Measurements from ENCODE around the gene ACP5.

Gene ACP5

GRCh38 chr19:11551603-11552235 is 25.7 kb downstream of the ACP5 start:
- no peaks in the 10 kb centered on the region for H3K4me1 ChIP-seq (ENCODE audit: control insufficient read depth, low read depth, low read length)
- peak; percentile 65 for DNase-seq
- H3K9ac ChIP-seq (ENCODE audit: low read length), result no peak overlapping the region
- H3K56ac ChIP-seq (ENCODE audit: low read length), result no peak overlapping the region
- H3K36me3 ChIP-seq (ENCODE audit: control insufficient read depth, insufficient read depth, low read length), result no peaks in the 10 kb centered on the region
- no peak overlapping the region for H3K4me2 ChIP-seq (ENCODE audit: low read length)
- H4K5ac ChIP-seq (ENCODE audit: low read length), result no peak overlapping the region
- no peak overlapping the region for H3K4ac ChIP-seq (ENCODE audit: low read depth, low read length)
- WGBS (ENCODE audit: extremely low coverage, insufficient coverage, low lambda C conversion rate), result no CpG with 5 or more reads among the region's 26 CpGs
- no peak overlapping the region for H3K4me3 ChIP-seq (ENCODE audit: low read length)
- H3K79me2 ChIP-seq (ENCODE audit: control insufficient read depth, insufficient read depth, low read length), result peaks cover 5% of the 10 kb centered on the region
- H4K8ac ChIP-seq (ENCODE audit: low read depth, low read length), result no peak overlapping the region
- H3K18ac ChIP-seq (ENCODE audit: low read length), result no peak overlapping the region
- no peak overlapping the region for H2BK5ac ChIP-seq (ENCODE audit: low read length)
- no peak overlapping the region for H3K23ac ChIP-seq (ENCODE audit: low read length)
- H2AK5ac ChIP-seq (ENCODE audit: low read length), result no peak overlapping the region
- H3K27ac ChIP-seq (ENCODE audit: low read depth, low read length), result no peak overlapping the region
- no peaks in the 10 kb centered on the region for H3K27me3 ChIP-seq (ENCODE audit: insufficient read depth, low read length, poor library complexity)
- no peak overlapping the region for H2BK15ac ChIP-seq (replicated peaks; ENCODE audit: low read depth)
- no peak overlapping the region for H2BK120ac ChIP-seq (ENCODE audit: low read depth, low read length)
- peaks cover 7% of the 10 kb centered on the region for H3K79me1 ChIP-seq (ENCODE audit: low read length)

GRCh38 chr19:11550265-11550664 is 27.2 kb downstream of the ACP5 start:
- H2BK5ac ChIP-seq (ENCODE audit: low read length), result no peak overlapping the region
- H2BK120ac ChIP-seq (ENCODE audit: low read depth, low read length), result no peak overlapping the region
- no peak overlapping the region for H3K56ac ChIP-seq (ENCODE audit: low read length)
- no peak overlapping the region for H3K23ac ChIP-seq (ENCODE audit: low read length)
- no CpG with 5 or more reads among the region's 8 CpGs for WGBS (ENCODE audit: extremely low coverage, insufficient coverage, low lambda C conversion rate)
- no peak overlapping the region for H3K27ac ChIP-seq (ENCODE audit: low read depth, low read length)
- no peak overlapping the region for H4K5ac ChIP-seq (ENCODE audit: low read length)
- H3K4me3 ChIP-seq (ENCODE audit: low read length), result no peak overlapping the region
- no peak overlapping the region for H3K9ac ChIP-seq (ENCODE audit: low read length)
- H2BK15ac ChIP-seq (replicated peaks; ENCODE audit: low read depth), result no peak overlapping the region
- H3K4ac ChIP-seq (ENCODE audit: low read depth, low read length), result no peak overlapping the region
- H3K4me1 ChIP-seq (ENCODE audit: control insufficient read depth, low read depth, low read length), result no peaks in the 10 kb centered on the region
- H3K27me3 ChIP-seq (ENCODE audit: insufficient read depth, low read length, poor library complexity), result no peaks in the 10 kb centered on the region
- no peak overlapping the region for H2AK5ac ChIP-seq (ENCODE audit: low read length)
- DNase-seq, result no peak
- no peaks in the 10 kb centered on the region for H3K79me1 ChIP-seq (ENCODE audit: low read length)
- no peaks in the 10 kb centered on the region for H3K36me3 ChIP-seq (ENCODE audit: control insufficient read depth, insufficient read depth, low read length)
- no peak overlapping the region for H4K8ac ChIP-seq (ENCODE audit: low read depth, low read length)
- no peak overlapping the region for H3K18ac ChIP-seq (ENCODE audit: low read length)
- no peaks in the 10 kb centered on the region for H3K79me2 ChIP-seq (ENCODE audit: control insufficient read depth, insufficient read depth, low read length)
- H3K4me2 ChIP-seq (ENCODE audit: low read length), result no peak overlapping the region

- WGBS (ENCODE audit: extremely low coverage, insufficient coverage, low lambda C conversion rate), result no CpG with 5 or more reads among the region's 24 CpGs
Measured at GRCh38 chr19:11549386-11549953, 28.0 kb downstream of the ACP5 start.

DNA sequence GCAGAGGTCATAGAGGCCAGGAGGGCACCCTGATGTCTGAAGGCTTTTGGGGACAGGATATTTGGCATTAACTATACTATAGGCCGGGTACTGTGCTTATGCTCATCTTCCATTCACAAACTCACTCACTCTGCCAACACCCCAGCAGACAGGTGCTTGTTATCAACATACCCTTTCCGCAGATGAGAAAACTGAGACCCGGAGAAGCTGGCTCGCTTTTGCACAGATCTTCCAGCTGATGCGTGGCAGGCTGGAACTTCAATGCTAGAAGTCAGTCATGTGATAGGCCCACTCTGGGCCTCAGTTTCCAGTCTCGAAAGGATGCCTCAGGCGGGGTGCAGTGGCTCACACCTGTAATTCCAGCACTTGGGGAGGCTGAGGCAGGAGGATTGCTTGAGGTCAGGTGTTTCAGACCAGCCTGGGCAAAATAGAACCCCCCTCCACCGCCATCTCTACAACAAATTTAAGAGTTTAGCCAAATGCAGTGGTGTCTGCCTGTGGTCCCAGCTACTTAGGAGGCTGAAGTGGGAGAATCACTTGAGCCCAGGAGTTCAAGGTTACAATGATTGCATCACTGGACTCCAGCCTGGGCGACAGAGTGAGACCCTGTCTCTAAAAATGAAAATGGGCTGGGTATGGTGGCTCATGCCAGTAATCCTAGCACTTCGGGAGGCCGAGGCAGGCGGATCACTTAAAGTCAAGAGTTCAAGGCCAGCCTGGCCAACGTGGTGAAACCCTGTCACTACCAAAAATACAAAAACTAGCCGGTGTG is 29.3 kb downstream of the ACP5 start:
- H2BK5ac ChIP-seq (ENCODE audit: low read length), result no peak overlapping the region
- no peak overlapping the region for H2AK5ac ChIP-seq (ENCODE audit: low read length)
- H3K56ac ChIP-seq (ENCODE audit: low read length), result no peak overlapping the region
- no peak overlapping the region for H3K4ac ChIP-seq (ENCODE audit: low read depth, low read length)
- H2BK120ac ChIP-seq (ENCODE audit: low read depth, low read length), result no peak overlapping the region
- H3K4me2 ChIP-seq (ENCODE audit: low read length), result no peak overlapping the region
- no peak overlapping the region for H3K18ac ChIP-seq (ENCODE audit: low read length)
- H3K27ac ChIP-seq (ENCODE audit: low read depth, low read length), result no peak overlapping the region
- no peaks in the 10 kb centered on the region for H3K27me3 ChIP-seq (ENCODE audit: insufficient read depth, low read length, poor library complexity)
- H3K36me3 ChIP-seq (ENCODE audit: control insufficient read depth, insufficient read depth, low read length), result no peaks in the 10 kb centered on the region
- WGBS (ENCODE audit: extremely low coverage, insufficient coverage, low lambda C conversion rate), result no CpG with 5 or more reads among the region's 14 CpGs
- no peaks in the 10 kb centered on the region for H3K79me1 ChIP-seq (ENCODE audit: low read length)
- H4K5ac ChIP-seq (ENCODE audit: low read length), result no peak overlapping the region
- H3K4me3 ChIP-seq (ENCODE audit: low read length), result no peak overlapping the region
- no peak overlapping the region for H4K8ac ChIP-seq (ENCODE audit: low read depth, low read length)
- no peak overlapping the region for H2BK15ac ChIP-seq (replicated peaks; ENCODE audit: low read depth)
- H3K4me1 ChIP-seq (ENCODE audit: control insufficient read depth, low read depth, low read length), result no peaks in the 10 kb centered on the region
- no peak for DNase-seq
- no peak overlapping the region for H3K9ac ChIP-seq (ENCODE audit: low read length)
- H3K23ac ChIP-seq (ENCODE audit: low read length), result no peak overlapping the region
- no peaks in the 10 kb centered on the region for H3K79me2 ChIP-seq (ENCODE audit: control insufficient read depth, insufficient read depth, low read length)

More at GRCh38 chr19:11549386-11549953, 28.0 kb downstream of the ACP5 start:
- H2BK15ac ChIP-seq (replicated peaks; ENCODE audit: low read depth), result no peak overlapping the region
- H3K9ac ChIP-seq (ENCODE audit: low read length), result no peak overlapping the region
- no peak overlapping the region for H3K27ac ChIP-seq (ENCODE audit: low read depth, low read length)
- H3K18ac ChIP-seq (ENCODE audit: low read length), result no peak overlapping the region
- H3K23ac ChIP-seq (ENCODE audit: low read length), result no peak overlapping the region
- no peak overlapping the region for H3K4me2 ChIP-seq (ENCODE audit: low read length)
- no peaks in the 10 kb centered on the region for H3K36me3 ChIP-seq (ENCODE audit: control insufficient read depth, insufficient read depth, low read length)
- H2BK5ac ChIP-seq (ENCODE audit: low read length), result no peak overlapping the region
- no peak overlapping the region for H3K4me3 ChIP-seq (ENCODE audit: low read length)
- no peaks in the 10 kb centered on the region for H3K79me1 ChIP-seq (ENCODE audit: low read length)
- no peaks in the 10 kb centered on the region for H3K4me1 ChIP-seq (ENCODE audit: control insufficient read depth, low read depth, low read length)
- H2AK5ac ChIP-seq (ENCODE audit: low read length), result no peak overlapping the region
- DNase-seq, result no peak
- H4K8ac ChIP-seq (ENCODE audit: low read depth, low read length), result no peak overlapping the region
- no peak overlapping the region for H3K56ac ChIP-seq (ENCODE audit: low read length)
- no peak overlapping the region for H2BK120ac ChIP-seq (ENCODE audit: low read depth, low read length)
- H3K27me3 ChIP-seq (ENCODE audit: insufficient read depth, low read length, poor library complexity), result no peaks in the 10 kb centered on the region
- no peak overlapping the region for H4K5ac ChIP-seq (ENCODE audit: low read length)
- no peak overlapping the region for H3K4ac ChIP-seq (ENCODE audit: low read depth, low read length)
- H3K79me2 ChIP-seq (ENCODE audit: control insufficient read depth, insufficient read depth, low read length), result no peaks in the 10 kb centered on the region

DNA sequence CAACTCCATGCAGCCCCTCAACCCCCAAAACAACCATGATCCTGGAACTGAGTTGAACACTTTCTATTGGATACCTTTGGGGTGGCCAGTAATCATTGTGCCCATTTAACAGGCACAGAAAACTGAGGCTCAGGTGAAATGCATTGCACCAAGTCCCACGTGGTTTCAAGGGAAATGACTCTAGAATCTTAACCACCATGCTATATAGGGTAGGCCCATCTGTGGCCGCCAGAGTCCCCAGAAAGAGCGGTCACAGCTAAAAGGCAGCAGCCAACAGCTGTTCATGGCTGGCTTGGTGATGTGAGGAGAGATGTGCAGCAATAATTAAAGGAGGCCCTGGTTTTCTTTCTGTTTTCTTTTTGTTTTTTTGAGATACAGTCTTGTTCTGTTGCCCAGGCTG is 36.2 kb downstream of the ACP5 start:
- Histone ChIP-seq H2AK5ac (ENCODE audit: low read length) (no peak overlapping the region), H4K8ac (ENCODE audit: low read depth, low read length) (no peak overlapping the region), H3K79me1 (ENCODE audit: low read length) (peaks cover 1% of the 10 kb centered on the region), H3K4me1 (ENCODE audit: control insufficient read depth, low read depth, low read length) (peaks cover 9% of the 10 kb centered on the region), H3K36me3 (ENCODE audit: control insufficient read depth, insufficient read depth, low read length) (no peaks in the 10 kb centered on the region), H3K4me3 (ENCODE audit: low read length) (no peak overlapping the region), H3K4me2 (ENCODE audit: low read length) (no peak overlapping the region), H3K9ac (ENCODE audit: low read length) (no peak overlapping the region), H3K56ac (ENCODE audit: low read length) (no peak overlapping the region), H3K79me2 (ENCODE audit: control insufficient read depth, insufficient read depth, low read length) (no peaks in the 10 kb centered on the region), H3K18ac (ENCODE audit: low read length) (no peak overlapping the region), H2BK5ac (ENCODE audit: low read length) (no peak overlapping the region), H2BK15ac (replicated peaks; ENCODE audit: low read depth) (no peak overlapping the region), H3K23ac (ENCODE audit: low read length) (peak overlapping the region; percentile 6), H4K5ac (ENCODE audit: low read length) (no peak overlapping the region), H3K27ac (ENCODE audit: low read depth, low read length) (no peak overlapping the region), H3K27me3 (ENCODE audit: insufficient read depth, low read length, poor library complexity) (no peaks in the 10 kb centered on the region), H2BK120ac (ENCODE audit: low read depth, low read length) (no peak overlapping the region), H3K4ac (ENCODE audit: low read depth, low read length) (no peak overlapping the region)
- no peak for DNase-seq
- no CpG with 5 or more reads among the region's 3 CpGs for WGBS (ENCODE audit: extremely low coverage, insufficient coverage, low lambda C conversion rate)
